GM21515 (cell line): ENCODE results near the gene PVALB.

ENCODE experiments used
- ATAC-seq: cut with Tn5 transposase; IDR thresholded peaks from one replicate; pipeline ENCODE4 v1.9.1; 2021; ENCODE audit not compliant: unreplicated experiment

PVALB gene

GRCh38 chr22:36775964-36776669, 40.7 kb downstream of the PVALB start, which contains the start of gene IFT27:
Gene IFT27, minus strand, starts transcription at chr22:36776119. Its CDS starts 412 bp downstream, at chr22:36775707.
- ATAC-seq, result peak; percentile 88

- peak; percentile 8 for ATAC-seq
These were observed 41.3 kb downstream of the PVALB start for GRCh38 chr22:36775586-36775963.

- no peak for ATAC-seq
These were observed 42.9 kb downstream of the PVALB start for GRCh38 chr22:36773935-36774334.

- ATAC-seq, result no peak
These were observed 44.4 kb downstream of the PVALB start for GRCh38 chr22:36772451-36772850.

GRCh38 chr22:36771356-36772063, 45.3 kb downstream of the PVALB start:
- ATAC-seq, result no peak

GRCh38 chr22:36770513-36771231, 46.2 kb downstream of the PVALB start:
- no peak for ATAC-seq

GRCh38 chr22:36769541-36770512, 47.0 kb downstream of the PVALB start:
- ATAC-seq, result no peak

- ATAC-seq, result no peak
These were observed 48.2 kb downstream of the PVALB start for GRCh38 chr22:36768616-36769015.

GRCh38 chr22:36768141-36768540, 48.7 kb downstream of the PVALB start:
- no peak for ATAC-seq

- no peak for ATAC-seq
These were observed 49.6 kb downstream of the PVALB start for GRCh38 chr22:36767035-36767775.

- no peak for ATAC-seq
These were observed 50.8 kb downstream of the PVALB start for GRCh38 chr22:36765943-36766450.

- no peak for ATAC-seq
These were observed 51.5 kb downstream of the PVALB start for GRCh38 chr22:36765131-36765942.

- ATAC-seq, result no peak
These were observed 52.2 kb downstream of the PVALB start for GRCh38 chr22:36764641-36765040.

- no peak for ATAC-seq
These were observed 52.8 kb downstream of the PVALB start for GRCh38 chr22:36764060-36764459.

- no peak for ATAC-seq
These were observed 53.3 kb downstream of the PVALB start for GRCh38 chr22:36763576-36763975.

- no peak for ATAC-seq
These were observed 54.1 kb downstream of the PVALB start for GRCh38 chr22:36762687-36763260.

GRCh38 chr22:36761553-36762240, 55.1 kb downstream of the PVALB start:
- no peak for ATAC-seq

- no peak for ATAC-seq
These were observed 56.0 kb downstream of the PVALB start for GRCh38 chr22:36760786-36761185.
